Epithelial cell of proximal tubule (primary cell): ENCODE measurements around the gene INPP5A. TPM values are rescaled to one million over a fixed set of nuclear protein-coding genes. Genes with fewer than 3 reads are reported as not detected.

ENCODE experiments used
- DNase-seq: peaks from one replicate; pipeline ENCODE4 v3.0.0-alpha.2; 2011; ENCODE audit warnings: low read depth
- H3K4me3 ChIP-seq: 2 replicates; pipeline ENCODE4 v1.5.1; 2011; ENCODE audit warnings: low read depth, mild to moderate bottlenecking, low read length
- CTCF ChIP-seq: conservative IDR thresholded peaks from 2 replicates; pipeline ENCODE4 v1.5.1; 2012; ENCODE audit warnings: low read depth, mild to moderate bottlenecking, low read length
- total RNA-seq: library from RNA; depleted of rRNA; stranded (reverse); fragments of >200 nt; gene quantifications from 2 replicates; pipeline ENCODE4 v1.2.3, GENCODE V29; 2015

Gene INPP5A
- total RNA-seq, 1 donor from 2014 or later, result 30.4 TPM

DNA sequence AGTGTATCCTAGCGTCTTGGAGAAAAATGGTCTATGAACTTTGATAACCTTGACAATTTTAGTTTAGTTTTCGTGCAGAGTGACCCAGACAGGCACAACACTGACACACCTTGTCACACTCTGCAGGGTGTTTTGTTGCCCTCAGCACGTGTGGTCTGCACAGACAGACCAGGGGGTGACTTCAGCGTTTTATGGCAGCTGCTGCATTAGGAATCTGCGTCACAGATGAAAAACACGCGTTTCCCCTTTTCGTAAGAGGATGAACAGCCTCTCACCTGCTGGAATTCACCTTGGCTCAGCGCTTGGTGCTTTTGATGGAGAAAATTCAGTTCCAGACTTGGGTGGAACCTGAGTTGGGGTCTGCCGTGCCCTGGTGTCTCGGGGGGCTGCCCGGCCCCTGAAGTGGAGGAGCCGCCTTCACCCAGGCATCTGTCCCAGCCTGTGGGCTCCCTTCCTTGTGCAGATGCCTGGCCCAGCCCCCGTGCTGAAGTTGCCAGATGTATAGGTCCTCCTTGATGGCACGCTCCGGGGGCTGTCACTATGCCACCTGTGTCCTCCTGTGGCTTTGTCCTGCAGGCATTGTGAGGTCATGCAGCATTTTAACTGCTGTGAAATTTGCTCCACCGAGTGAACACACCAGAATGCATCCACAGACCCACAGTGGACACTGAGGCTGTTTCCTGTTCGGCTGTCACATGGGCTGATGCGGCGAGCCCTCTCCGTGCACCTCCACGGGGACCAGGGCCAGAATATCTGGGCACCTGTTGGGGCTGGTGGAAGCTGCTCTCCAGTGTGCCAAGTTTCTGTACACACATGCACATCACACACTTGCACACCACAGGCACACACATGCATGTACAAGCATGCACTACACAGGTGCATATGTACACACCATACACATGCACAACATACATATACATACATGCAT, 18.3 kb downstream of the INPP5A start:
- no peak for TF ChIP-seq CTCF
- no peak for DNase-seq
- H3K4me3 ChIP-seq, result no peak overlapping the region

GRCh38 chr10:132556994-132557441, 19.4 kb downstream of the INPP5A start:
- no peak overlapping the region for H3K4me3 ChIP-seq
- no peak for DNase-seq
- no peak for TF ChIP-seq CTCF

GRCh38 chr10:132557696-132558515, 20.3 kb downstream of the INPP5A start:
- no peak for TF ChIP-seq CTCF
- no peak for DNase-seq

GRCh38 chr10:132558516-132559413, 21.2 kb downstream of the INPP5A start:
- no peak for DNase-seq
- no peak for TF ChIP-seq CTCF
- no peak overlapping the region for H3K4me3 ChIP-seq

More at GRCh38 chr10:132557696-132558515, 20.3 kb downstream of the INPP5A start:
- H3K4me3 ChIP-seq, result no peak overlapping the region

GRCh38 chr10:132559538-132559937, 22.0 kb downstream of the INPP5A start:
- H3K4me3 ChIP-seq, result no peak overlapping the region
- no peak for TF ChIP-seq CTCF
- no peak for DNase-seq

DNA sequence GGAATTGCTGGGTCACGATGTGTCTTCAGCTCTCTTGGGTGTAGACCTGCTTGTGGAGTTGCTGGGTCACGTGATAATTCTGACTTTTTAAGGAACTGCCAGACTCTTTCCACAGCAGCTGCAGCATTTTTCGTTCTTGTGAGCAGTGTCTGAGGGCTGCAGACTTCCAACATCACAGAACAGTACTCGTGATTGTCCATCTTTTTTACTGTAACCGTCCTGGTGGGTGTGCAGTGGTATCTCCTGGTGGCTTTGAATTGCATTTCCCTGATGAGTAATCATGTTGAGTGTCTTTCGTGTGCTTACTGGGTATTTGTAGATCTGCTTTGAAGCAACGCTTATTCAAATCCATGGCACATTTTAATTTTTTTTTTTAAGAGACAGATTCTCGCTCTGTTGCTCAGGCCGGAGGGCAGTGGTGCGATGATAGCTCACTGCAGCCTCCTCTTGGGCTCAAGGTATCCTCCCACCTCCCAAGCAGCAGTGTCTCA, 22.7 kb downstream of the INPP5A start:
- no peak overlapping the region for H3K4me3 ChIP-seq
- no peak for TF ChIP-seq CTCF
- no peak for DNase-seq
